Stimulated activated memory B cell treated with anti-CD40 and anti-IgM and Interleukin-4, amounts not matched to agents 10 μg/mL and 1 μg/mL and 100 μg/mL, for 72 hours (primary cell): ENCODE data around the gene DSE.

ENCODE experiments used
- ATAC-seq: fragments of 150-1000 bp; cut with Tn5 transposase; 2 replicates; pipeline ENCODE4 v1.10.0; 2021
- H3K27ac Mint-ChIP-seq: one replicate; pipeline ENCODE4 v1.8.0; 2022; ENCODE audit warnings: mild to moderate bottlenecking, mixed read lengths
- H3K27me3 Mint-ChIP-seq: one replicate; pipeline ENCODE4 v1.8.0; 2022; ENCODE audit warnings: mixed read lengths
- H3K36me3 Mint-ChIP-seq: one replicate; pipeline ENCODE4 v1.8.0; 2022; ENCODE audit warnings: mixed read lengths
- H3K4me1 Mint-ChIP-seq: one replicate; pipeline ENCODE4 v1.8.0; 2022; ENCODE audit warnings: mixed read lengths
- H3K4me3 Mint-ChIP-seq: one replicate; pipeline ENCODE4 v1.8.0; 2022; ENCODE audit warnings: mild to moderate bottlenecking, moderate library complexity, mixed read lengths
- H3K9me3 Mint-ChIP-seq: one replicate; pipeline ENCODE4 v1.8.0; 2022; ENCODE audit warnings: mixed read lengths

DSE gene

GRCh38 chr6:116406678-116407345, 36.1 kb downstream of the DSE start:
- peaks cover 71% of the 10 kb centered on the region for H3K4me1 Mint-ChIP-seq
- H3K27me3 Mint-ChIP-seq: no peaks in the 10 kb centered on the region
- H3K27ac Mint-ChIP-seq: peak overlapping the region; percentile 89
- peaks cover 8% of the 10 kb centered on the region for H3K36me3 Mint-ChIP-seq
- H3K4me3 Mint-ChIP-seq: peak overlapping the region; percentile 0
- ATAC-seq: no peak
- H3K9me3 Mint-ChIP-seq: no peaks in the 10 kb centered on the region

- no peaks in the 10 kb centered on the region for H3K9me3 Mint-ChIP-seq
- ATAC-seq: no peak
- peaks cover 78% of the 10 kb centered on the region for H3K4me1 Mint-ChIP-seq
- H3K4me3 Mint-ChIP-seq: peak overlapping the region; percentile 30
- peak overlapping the region; percentile 89 for H3K27ac Mint-ChIP-seq
- H3K27me3 Mint-ChIP-seq: no peaks in the 10 kb centered on the region
- H3K36me3 Mint-ChIP-seq: peaks cover 8% of the 10 kb centered on the region
Observed at GRCh38 chr6:116408491-116408890, 37.7 kb downstream of the DSE start.

- Mint-ChIP-seq H3K4me1 (peaks cover 74% of the 10 kb centered on the region), H3K36me3 (peaks cover 12% of the 10 kb centered on the region), H3K4me3 (peak overlapping the region; percentile 10), H3K27me3 (no peaks in the 10 kb centered on the region), H3K27ac (peak overlapping the region; percentile 89), H3K9me3 (no peaks in the 10 kb centered on the region)
- peak; percentile 92 for ATAC-seq
Observed at GRCh38 chr6:116409756-116410155, 39.0 kb downstream of the DSE start.

GRCh38 chr6:116411284-116411623, 40.5 kb downstream of the DSE start:
- peaks cover 23% of the 10 kb centered on the region for H3K36me3 Mint-ChIP-seq
- ATAC-seq: no peak
- peak overlapping the region; percentile 89 for H3K27ac Mint-ChIP-seq
- H3K4me3 Mint-ChIP-seq: no peak overlapping the region
- H3K9me3 Mint-ChIP-seq: no peaks in the 10 kb centered on the region
- H3K4me1 Mint-ChIP-seq: peaks cover 72% of the 10 kb centered on the region
- no peaks in the 10 kb centered on the region for H3K27me3 Mint-ChIP-seq

- H3K27ac Mint-ChIP-seq: peak overlapping the region; percentile 51
Observed at GRCh38 chr6:116412270-116412669, 41.5 kb downstream of the DSE start.

GRCh38 chr6:116413357-116413756, 42.6 kb downstream of the DSE start:
- peaks cover 51% of the 10 kb centered on the region for H3K4me1 Mint-ChIP-seq
- H3K36me3 Mint-ChIP-seq: peaks cover 15% of the 10 kb centered on the region
- no peaks in the 10 kb centered on the region for H3K27me3 Mint-ChIP-seq
- no peaks in the 10 kb centered on the region for H3K9me3 Mint-ChIP-seq
- H3K4me3 Mint-ChIP-seq: no peak overlapping the region
- no peak overlapping the region for H3K27ac Mint-ChIP-seq
- ATAC-seq: no peak

More at GRCh38 chr6:116412270-116412669, 41.5 kb downstream of the DSE start:
- H3K4me3 Mint-ChIP-seq: no peak overlapping the region
- H3K9me3 Mint-ChIP-seq: no peaks in the 10 kb centered on the region
- H3K4me1 Mint-ChIP-seq: peaks cover 62% of the 10 kb centered on the region
- H3K36me3 Mint-ChIP-seq: peaks cover 15% of the 10 kb centered on the region
- ATAC-seq: no peak
- no peaks in the 10 kb centered on the region for H3K27me3 Mint-ChIP-seq

- no peak for ATAC-seq
- no peaks in the 10 kb centered on the region for H3K9me3 Mint-ChIP-seq
- no peak overlapping the region for H3K4me3 Mint-ChIP-seq
- no peak overlapping the region for H3K27ac Mint-ChIP-seq
- H3K36me3 Mint-ChIP-seq: peaks cover 20% of the 10 kb centered on the region
- H3K27me3 Mint-ChIP-seq: no peaks in the 10 kb centered on the region
- H3K4me1 Mint-ChIP-seq: peaks cover 21% of the 10 kb centered on the region
Observed at GRCh38 chr6:116417661-116418060, 46.9 kb downstream of the DSE start.

- Mint-ChIP-seq H3K9me3 (no peaks in the 10 kb centered on the region), H3K27me3 (no peaks in the 10 kb centered on the region), H3K27ac (no peak overlapping the region), H3K4me3 (no peak overlapping the region), H3K36me3 (peaks cover 20% of the 10 kb centered on the region), H3K4me1 (peaks cover 21% of the 10 kb centered on the region)
- no peak for ATAC-seq
Observed at GRCh38 chr6:116419069-116419786, 48.5 kb downstream of the DSE start.

- H3K9me3 Mint-ChIP-seq: no peaks in the 10 kb centered on the region
- no peak overlapping the region for H3K27ac Mint-ChIP-seq
- H3K4me3 Mint-ChIP-seq: no peak overlapping the region
- peaks cover 10% of the 10 kb centered on the region for H3K36me3 Mint-ChIP-seq
- no peak for ATAC-seq
- no peaks in the 10 kb centered on the region for H3K27me3 Mint-ChIP-seq
- peaks cover 17% of the 10 kb centered on the region for H3K4me1 Mint-ChIP-seq
Observed at GRCh38 chr6:116420341-116420740, 49.6 kb downstream of the DSE start.

GRCh38 chr6:116422238-116422637, 51.5 kb downstream of the DSE start:
- H3K27me3 Mint-ChIP-seq: no peaks in the 10 kb centered on the region
- peaks cover 8% of the 10 kb centered on the region for H3K4me1 Mint-ChIP-seq
- no peak overlapping the region for H3K27ac Mint-ChIP-seq
- H3K4me3 Mint-ChIP-seq: no peak overlapping the region
- H3K36me3 Mint-ChIP-seq: peaks cover 11% of the 10 kb centered on the region
- H3K9me3 Mint-ChIP-seq: no peaks in the 10 kb centered on the region
- ATAC-seq: no peak

- no peak overlapping the region for H3K4me3 Mint-ChIP-seq
- H3K36me3 Mint-ChIP-seq: peaks cover 20% of the 10 kb centered on the region
- H3K27ac Mint-ChIP-seq: no peak overlapping the region
- peaks cover 2% of the 10 kb centered on the region for H3K4me1 Mint-ChIP-seq
- no peaks in the 10 kb centered on the region for H3K27me3 Mint-ChIP-seq
- ATAC-seq: no peak
- H3K9me3 Mint-ChIP-seq: no peaks in the 10 kb centered on the region
Observed at GRCh38 chr6:116424001-116424400, 53.3 kb downstream of the DSE start.

- Mint-ChIP-seq H3K9me3 (no peaks in the 10 kb centered on the region), H3K27me3 (no peaks in the 10 kb centered on the region), H3K4me3 (no peak overlapping the region), H3K4me1 (no peaks in the 10 kb centered on the region), H3K27ac (no peak overlapping the region), H3K36me3 (peaks cover 23% of the 10 kb centered on the region)
- ATAC-seq: no peak
Observed at GRCh38 chr6:116426551-116426950, 55.8 kb downstream of the DSE start.

GRCh38 chr6:116429111-116429510, 58.4 kb downstream of the DSE start:
- H3K36me3 Mint-ChIP-seq: peaks cover 31% of the 10 kb centered on the region
- no peak for ATAC-seq
- no peak overlapping the region for H3K27ac Mint-ChIP-seq
- H3K27me3 Mint-ChIP-seq: no peaks in the 10 kb centered on the region
- no peaks in the 10 kb centered on the region for H3K9me3 Mint-ChIP-seq
- H3K4me1 Mint-ChIP-seq: no peaks in the 10 kb centered on the region
- no peak overlapping the region for H3K4me3 Mint-ChIP-seq

- no peak overlapping the region for H3K4me3 Mint-ChIP-seq
- peaks cover 33% of the 10 kb centered on the region for H3K36me3 Mint-ChIP-seq
- H3K9me3 Mint-ChIP-seq: no peaks in the 10 kb centered on the region
- no peaks in the 10 kb centered on the region for H3K27me3 Mint-ChIP-seq
- no peak overlapping the region for H3K27ac Mint-ChIP-seq
- ATAC-seq: no peak
- H3K4me1 Mint-ChIP-seq: no peaks in the 10 kb centered on the region
Observed at GRCh38 chr6:116430860-116431259, 60.1 kb downstream of the DSE start.

- H3K36me3 Mint-ChIP-seq: peaks cover 37% of the 10 kb centered on the region
- no peaks in the 10 kb centered on the region for H3K4me1 Mint-ChIP-seq
- H3K9me3 Mint-ChIP-seq: no peaks in the 10 kb centered on the region
- H3K27me3 Mint-ChIP-seq: no peaks in the 10 kb centered on the region
- H3K27ac Mint-ChIP-seq: no peak overlapping the region
- ATAC-seq: no peak
- no peak overlapping the region for H3K4me3 Mint-ChIP-seq
Observed at GRCh38 chr6:116431964-116432595, 61.3 kb downstream of the DSE start.
